Measurements from ENCODE around the gene FOXF2.

FOXF2 gene

DNA sequence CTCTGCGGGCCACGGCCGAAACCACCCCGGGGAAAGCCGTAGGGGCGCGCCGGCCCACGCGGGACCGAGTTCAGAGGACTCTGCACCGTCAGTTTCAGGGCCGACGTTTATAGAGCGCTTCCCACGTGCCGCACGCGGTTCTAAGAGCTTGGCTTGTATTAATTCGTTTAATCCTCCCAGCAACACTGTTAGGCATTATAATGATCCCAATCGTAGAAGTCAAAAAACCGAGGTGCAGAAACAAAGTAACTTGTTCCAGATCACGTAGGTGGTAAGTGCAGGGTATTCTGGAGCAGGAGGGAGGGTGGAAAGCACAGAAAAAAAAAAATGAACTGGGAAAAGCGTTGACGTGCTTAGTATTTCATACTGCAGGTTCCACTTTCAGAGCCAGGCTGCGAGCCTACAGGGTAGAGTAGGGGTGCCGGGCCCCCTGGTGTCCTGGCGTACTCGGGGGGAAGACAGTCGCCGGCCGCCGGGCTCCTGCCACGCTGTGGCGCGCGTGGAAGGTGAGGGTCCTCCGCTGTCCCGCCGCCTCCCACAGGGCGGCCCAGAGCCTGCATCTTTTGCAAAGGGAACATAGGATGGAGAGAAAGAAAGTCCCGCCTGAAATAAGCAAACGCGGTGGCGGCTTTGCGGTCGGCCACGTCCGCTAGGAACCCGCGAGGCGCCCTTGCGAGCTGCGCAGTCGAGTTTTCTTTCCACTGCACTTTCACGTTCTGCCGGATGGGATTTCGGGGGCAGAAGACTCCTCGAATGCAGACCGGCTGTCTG, 10.2 kb upstream of the FOXF2 start:
- no peak for DNase-seq

- no peak for DNase-seq
Observed at GRCh38 chr6:1379788-1380147, 9.6 kb upstream of the FOXF2 start.

DNA sequence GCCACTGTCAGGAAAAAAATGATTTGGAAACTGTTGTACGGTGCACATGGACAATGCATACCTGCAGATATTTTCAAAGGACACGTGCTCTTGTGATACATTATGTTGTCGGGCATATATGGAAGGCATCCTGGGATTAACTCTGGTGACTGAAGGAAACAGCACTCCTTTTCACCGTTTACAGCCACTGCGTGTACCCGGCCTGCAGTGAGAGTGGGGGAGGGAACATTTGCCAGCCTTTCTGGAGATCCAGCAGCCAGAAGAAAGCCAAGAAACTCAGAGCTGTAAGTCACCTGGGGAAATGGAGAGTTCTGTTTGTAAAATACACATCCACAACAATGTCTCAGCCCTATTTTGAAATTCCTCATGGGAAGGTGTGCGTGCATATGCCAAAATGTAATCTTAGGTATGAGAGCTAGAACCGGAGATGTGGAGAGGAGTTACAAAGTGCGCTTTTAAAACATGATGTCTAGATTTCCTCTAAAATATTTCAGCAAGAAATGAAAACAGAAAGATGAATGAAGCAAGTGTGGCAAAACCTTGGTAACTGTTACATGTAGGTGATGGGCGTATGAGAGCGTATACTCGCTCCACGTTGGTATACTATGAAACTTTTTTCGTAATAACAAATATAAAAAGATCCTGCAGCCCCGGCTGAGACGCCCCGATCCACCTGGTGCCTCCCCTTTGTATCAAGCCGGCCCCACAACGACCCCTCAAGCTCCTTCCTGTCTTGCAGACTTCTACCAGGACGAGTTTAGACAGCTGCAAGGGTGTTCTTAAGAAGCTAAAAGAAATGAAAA, 8.6 kb upstream of the FOXF2 start:
- no peak for DNase-seq

DNA sequence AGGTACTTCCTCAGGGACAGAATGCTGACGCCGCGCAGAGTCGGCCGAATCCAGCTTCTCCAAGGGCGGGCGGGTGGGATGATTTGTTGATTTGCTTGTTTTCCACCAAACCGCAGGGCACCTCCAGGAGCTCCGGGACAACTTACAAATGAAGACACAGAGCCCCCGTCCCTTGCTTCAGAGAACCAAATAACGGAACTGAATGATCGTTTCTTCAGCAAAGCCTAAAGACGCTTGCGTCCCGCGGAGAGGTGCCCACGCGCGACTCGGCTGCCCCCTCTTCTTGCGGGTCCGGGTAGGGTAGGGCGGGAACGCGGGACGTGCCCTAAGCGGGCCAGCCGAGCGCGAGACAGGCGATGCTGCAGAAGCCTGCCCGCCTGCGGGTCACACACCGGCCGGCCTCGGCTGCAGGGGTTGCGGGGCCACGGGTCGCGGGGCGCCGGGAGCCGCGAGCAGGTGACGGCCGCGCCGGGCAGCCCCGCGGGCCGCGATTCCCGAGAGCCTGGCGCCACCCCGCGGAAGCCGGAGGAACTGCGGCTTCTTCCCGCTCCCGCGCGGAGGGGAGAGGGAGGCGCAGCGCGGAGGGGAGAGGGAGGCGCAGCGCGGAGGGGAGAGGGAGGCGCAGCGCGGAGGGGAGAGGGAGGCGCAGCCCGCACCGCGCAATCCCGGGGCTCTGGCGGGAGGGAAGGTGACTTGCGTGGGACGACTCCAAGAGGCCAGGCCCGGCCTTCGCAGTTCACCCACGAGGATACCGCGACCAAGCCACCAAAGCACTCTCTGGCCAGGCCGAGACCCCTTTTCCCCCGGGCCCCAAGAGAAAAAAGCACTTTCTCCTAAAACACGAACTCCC, 7.7 kb upstream of the FOXF2 start:
- DNase-seq = peak; percentile 59

GRCh38 chr6:1382331-1382882, 7.0 kb upstream of the FOXF2 start:
- DNase-seq = no peak

DNA sequence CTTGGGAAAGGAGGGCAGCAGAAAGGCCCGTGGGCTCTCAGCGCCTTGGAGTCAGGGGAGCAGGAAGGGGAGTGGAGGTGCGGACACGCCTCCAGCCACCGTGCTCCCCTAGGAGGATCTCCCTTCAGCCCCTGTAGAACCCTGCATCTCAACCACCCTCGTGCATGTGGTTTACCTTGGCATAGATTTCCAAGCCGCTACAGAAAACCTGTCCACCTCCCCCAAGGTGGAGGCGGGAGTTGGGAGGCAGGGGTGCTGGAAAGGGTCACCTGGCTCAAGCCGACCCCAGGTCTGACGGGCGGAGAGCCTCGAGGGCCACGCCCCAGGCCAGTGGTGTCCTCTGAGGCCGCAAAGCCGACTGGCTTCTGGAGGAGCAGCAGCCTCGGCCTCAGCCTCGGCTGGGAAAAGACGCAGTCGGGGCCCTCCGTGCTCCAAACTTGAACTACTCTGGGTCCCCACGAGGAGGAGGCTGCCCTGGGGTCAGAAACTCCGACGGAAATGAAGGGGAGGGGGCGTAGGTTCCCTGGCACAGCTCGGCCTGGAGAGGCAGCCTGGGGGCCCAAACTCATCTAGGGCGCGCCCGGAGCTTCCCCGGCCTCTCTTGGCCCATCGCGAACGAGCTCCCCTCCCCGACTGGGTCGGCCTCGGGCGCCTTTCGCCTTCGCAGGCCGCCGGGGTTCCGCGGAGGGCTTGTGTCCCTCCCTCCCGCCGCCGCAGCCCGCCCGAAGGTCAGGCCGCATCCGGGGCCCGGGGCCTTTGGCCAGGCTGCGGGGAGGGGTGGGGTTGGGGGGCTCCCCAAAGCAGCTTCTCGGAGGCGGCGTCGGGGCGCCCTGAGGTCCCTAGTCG, 6.3 kb upstream of the FOXF2 start:
- no peak for DNase-seq

GRCh38 chr6:1383729-1384548, 5.4 kb upstream of the FOXF2 start:
- no peak for DNase-seq

DNA sequence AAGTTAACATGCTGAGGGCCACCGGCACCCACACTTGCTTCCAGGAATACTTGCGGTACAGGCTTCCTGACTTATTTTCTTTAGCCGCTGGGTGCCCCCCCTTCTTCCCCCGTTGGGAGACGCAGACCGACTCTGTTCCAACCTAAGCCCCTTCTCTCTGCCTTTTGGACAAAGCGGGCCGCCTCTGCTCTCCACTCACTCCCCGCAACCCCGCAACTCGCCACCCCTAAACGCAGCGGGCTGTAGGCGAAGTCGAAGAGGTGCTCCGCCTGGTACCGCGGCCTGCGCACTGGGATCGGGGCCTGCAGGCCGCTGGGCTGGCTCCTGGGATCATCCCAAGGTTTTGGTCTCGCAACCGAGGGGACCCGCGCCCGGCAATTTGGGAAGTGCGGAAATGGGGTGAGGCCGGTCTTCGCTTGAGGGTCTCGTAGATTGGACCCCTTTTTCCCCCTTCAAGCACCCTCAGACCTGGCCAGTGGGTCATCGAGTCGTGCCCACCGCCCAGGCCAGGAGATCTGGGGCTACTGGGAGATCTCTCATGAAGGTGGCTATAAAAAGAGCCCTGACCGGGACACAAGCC, 4.7 kb upstream of the FOXF2 start:
- DNase-seq = no peak

DNA sequence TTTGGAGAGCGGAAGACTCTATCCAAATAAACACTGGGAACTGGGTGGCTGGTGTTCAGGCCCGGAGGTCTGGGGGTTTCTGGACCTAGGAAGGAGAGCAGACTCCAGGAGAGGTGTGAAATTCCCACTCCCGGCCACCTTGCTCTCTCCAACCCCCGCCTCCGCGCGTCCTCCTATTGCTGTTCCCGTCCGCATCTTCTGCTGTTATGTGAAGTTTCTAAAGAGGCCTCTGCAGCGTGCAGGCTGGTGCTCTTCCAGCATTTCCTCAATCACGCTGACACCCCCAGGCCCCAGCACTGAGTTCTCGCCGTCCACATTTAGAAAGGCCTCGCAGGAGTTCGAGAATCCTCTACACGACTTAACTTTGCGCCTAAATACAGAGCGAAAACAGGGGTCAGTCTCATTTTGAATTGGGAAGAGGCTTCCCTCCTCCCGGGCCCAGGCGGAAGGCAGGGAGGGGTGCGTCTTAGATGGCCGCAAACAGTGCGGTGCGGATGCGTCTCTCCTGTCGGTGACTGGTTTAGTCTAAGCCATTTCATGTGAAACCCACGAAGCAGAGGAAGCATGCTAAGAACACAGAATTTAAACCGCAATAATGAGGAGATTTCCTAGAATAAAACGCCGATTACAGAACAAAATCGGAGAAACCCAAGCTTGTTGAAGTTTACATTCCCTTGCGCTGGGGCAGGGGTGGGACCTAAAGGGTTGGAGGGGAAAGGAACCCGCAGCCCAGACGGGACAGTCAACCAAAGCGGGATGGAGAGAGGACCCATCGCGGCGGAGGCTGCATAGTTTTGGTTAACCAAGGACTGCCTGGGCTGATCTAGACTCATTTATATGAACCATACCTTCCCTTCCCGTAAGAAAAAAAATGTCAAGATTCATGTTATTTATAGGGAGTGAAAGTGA, 4.0 kb upstream of the FOXF2 start:
- no peak for DNase-seq

GRCh38 chr6:1386038-1386709, 3.2 kb upstream of the FOXF2 start:
- no peak for DNase-seq

- DNase-seq = no peak
Observed at GRCh38 chr6:1387538-1387875, 1.9 kb upstream of the FOXF2 start.

DNA sequence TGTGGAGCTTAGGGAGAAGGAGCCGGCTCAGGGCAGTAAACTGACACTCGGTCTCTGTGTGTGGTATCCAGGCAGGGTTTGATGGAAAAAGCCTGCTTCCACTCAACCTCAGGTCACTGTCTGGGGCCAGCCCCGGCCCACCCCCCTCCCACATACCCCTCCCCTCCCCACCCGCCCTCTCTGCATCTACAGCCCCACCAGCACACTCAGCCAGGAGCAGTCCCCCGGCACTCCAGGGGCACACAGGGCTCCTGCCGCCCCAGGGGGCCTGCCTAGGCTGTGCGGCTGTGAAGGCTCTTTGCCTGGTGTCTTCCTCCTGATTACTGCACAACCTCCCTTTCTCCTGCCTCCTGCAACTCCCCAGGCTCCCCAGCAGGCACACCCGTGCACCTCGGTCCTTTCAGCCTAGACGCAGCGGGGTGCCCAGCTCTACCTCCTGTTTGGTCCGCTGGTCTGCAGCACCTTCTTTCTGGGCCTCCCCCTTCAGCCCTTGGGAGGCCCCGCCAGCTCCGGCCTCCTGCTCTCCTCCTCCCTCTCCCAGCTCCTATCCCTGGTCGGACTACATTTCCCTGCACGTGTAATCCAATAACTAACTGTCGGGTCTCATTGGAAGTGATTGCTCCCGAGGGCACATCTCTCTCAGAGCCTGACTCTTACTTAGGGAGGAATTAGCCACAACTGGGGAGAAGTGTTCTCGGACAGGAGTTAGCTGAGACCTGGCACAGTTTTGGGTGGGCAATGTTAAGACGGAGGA, 1.3 kb upstream of the FOXF2 start:
- DNase-seq = no peak

GRCh38 chr6:1388630-1389368, 577 bp upstream of the FOXF2 start:
- no peak for DNase-seq

- no peak for DNase-seq
Observed at GRCh38 chr6:1390133-1390945, 963 bp downstream of the FOXF2 start.

- no peak for DNase-seq
Observed at GRCh38 chr6:1390946-1391799, 1.8 kb downstream of the FOXF2 start.

DNA sequence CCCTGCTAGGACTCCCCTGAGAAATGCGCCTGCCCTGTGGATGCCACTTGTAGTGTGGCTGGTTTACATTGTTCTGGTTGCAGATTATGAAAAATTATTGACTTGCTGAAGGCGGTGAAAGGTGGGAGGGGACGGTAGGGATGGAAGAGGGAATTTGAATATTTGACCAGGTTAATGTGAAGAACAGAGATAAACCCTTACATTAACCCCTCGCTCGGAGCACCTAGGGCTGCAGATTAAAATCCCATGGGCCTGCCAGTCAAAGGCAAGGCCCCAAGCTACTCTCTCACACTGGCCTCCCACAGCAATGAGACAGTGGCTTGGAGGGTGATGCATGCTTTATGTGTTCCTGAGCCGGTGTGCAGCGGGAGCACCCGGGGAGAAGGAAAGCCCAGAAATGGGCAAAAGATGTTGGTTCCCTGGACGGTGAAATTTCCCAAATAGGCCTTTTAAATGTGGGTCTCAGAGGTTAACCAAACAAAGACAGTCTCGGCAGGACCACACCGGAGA, 2.5 kb downstream of the FOXF2 start:
- no peak for DNase-seq
